ENCODE results near the gene OXA1L. TPM values are rescaled to one million over a fixed set of nuclear protein-coding genes. Genes with fewer than 3 reads are reported as not detected.

OXA1L gene
- total RNA-seq, 1 experiment from 2014 or later = 138 TPM

- Mint-ChIP-seq H3K27ac (no peak overlapping the region), H3K27me3 (ENCODE audit: low read depth) (no peaks in the 10 kb centered on the region), H3K4me3 (no peak overlapping the region), H3K36me3 (no peaks in the 10 kb centered on the region), H3K9me3 (no peaks in the 10 kb centered on the region), H3K4me1 (peaks cover 26% of the 10 kb centered on the region)
- CTCF ChIA-PET = interaction anchor here (0.6 to 2.8 kb wide), 13 partner anchors 9 to 256 kb away, joined by 3 to 30 read pairs (median 4); partner anchors contain the start of gene OXA1L
- ATAC-seq (no peak), DNase-seq (ENCODE audit: low spot score) (no peak)
- no peak for TF ChIP-seq FOXK1 (CRISPR knock-in tag; IDR thresholded peaks at IDR 0.05)
- no peak for TF ChIP-seq PRRX2 (CRISPR knock-in tag; IDR thresholded peaks at IDR 0.05)
- POLR2A ChIA-PET = interaction anchor here (0.5 to 2.3 kb wide), 2 partner anchors 9 to 101 kb away, joined by 3 to 10 read pairs; no protein-coding TSS in a partner anchor
Observed at GRCh38 chr14:22813145-22813544, 46.7 kb downstream of the OXA1L start.

DNA sequence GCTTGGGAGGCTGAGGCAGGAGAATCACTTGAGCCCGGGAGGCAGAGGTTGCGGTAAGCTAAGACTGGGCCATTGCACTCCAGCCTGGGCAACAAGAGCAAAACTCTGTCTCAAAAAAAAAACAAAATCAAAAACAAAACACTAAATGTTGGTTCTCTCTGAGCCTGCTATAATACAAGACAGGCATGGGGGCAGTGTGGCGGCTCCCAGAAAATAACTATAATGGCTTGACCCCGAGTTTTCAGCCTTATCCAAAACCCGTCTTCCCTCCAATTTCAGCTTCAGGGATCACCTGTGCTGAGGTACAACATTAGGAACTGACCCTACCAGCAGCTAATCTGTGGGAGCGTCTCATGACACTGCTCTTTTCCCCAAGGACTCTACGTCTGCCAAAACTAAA lies 47.9 kb downstream of the OXA1L start:
- ChIA-PET CTCF (interaction anchor here (0.9 to 2.8 kb wide), 5 partner anchors 8 to 244 kb away, joined by 3 to 30 read pairs (median 8); no protein-coding TSS in a partner anchor), POLR2A (interaction anchor here (0.7 to 2.3 kb wide), 3 partner anchors 8 to 129 kb away, joined by 3 to 10 read pairs (median 5); no protein-coding TSS in a partner anchor)
- Mint-ChIP-seq H3K27me3 (ENCODE audit: low read depth) (no peaks in the 10 kb centered on the region), H3K9me3 (no peaks in the 10 kb centered on the region), H3K4me1 (peaks cover 33% of the 10 kb centered on the region), H3K27ac (no peak overlapping the region), H3K4me3 (no peak overlapping the region), H3K36me3 (no peaks in the 10 kb centered on the region)
- no peak for ATAC-seq
- DNase-seq (ENCODE audit: low spot score) = no peak
- TF ChIP-seq, protein P1, sequence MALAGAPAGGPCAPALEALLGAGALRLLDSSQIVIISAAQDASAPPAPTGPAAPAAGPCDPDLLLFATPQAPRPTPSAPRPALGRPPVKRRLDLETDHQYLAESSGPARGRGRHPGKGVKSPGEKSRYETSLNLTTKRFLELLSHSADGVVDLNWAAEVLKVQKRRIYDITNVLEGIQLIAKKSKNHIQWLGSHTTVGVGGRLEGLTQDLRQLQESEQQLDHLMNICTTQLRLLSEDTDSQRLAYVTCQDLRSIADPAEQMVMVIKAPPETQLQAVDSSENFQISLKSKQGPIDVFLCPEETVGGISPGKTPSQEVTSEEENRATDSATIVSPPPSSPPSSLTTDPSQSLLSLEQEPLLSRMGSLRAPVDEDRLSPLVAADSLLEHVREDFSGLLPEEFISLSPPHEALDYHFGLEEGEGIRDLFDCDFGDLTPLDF (CRISPR knock-in tag; IDR thresholded peaks at IDR 0.05) = no peak
- TF ChIP-seq PREB (CRISPR knock-in tag; IDR thresholded peaks at IDR 0.05; ENCODE audit: borderline replicate concordance) (no peak), ZNF121 (CRISPR knock-in tag; IDR thresholded peaks at IDR 0.05) (no peak), SMAD4 (CRISPR knock-in tag; IDR thresholded peaks at IDR 0.05) (no peak), ZNF232 (CRISPR knock-in tag; IDR thresholded peaks at IDR 0.05) (no peak), ZNF532 (CRISPR knock-in tag; IDR thresholded peaks at IDR 0.05; ENCODE audit: borderline replicate concordance) (no peak), ZSCAN18 (CRISPR knock-in tag; IDR thresholded peaks at IDR 0.05) (no peak), ZBTB21 (CRISPR knock-in tag; IDR thresholded peaks at IDR 0.05; ENCODE audit: borderline replicate concordance) (no peak)
- TF ChIP-seq, protein P2, sequence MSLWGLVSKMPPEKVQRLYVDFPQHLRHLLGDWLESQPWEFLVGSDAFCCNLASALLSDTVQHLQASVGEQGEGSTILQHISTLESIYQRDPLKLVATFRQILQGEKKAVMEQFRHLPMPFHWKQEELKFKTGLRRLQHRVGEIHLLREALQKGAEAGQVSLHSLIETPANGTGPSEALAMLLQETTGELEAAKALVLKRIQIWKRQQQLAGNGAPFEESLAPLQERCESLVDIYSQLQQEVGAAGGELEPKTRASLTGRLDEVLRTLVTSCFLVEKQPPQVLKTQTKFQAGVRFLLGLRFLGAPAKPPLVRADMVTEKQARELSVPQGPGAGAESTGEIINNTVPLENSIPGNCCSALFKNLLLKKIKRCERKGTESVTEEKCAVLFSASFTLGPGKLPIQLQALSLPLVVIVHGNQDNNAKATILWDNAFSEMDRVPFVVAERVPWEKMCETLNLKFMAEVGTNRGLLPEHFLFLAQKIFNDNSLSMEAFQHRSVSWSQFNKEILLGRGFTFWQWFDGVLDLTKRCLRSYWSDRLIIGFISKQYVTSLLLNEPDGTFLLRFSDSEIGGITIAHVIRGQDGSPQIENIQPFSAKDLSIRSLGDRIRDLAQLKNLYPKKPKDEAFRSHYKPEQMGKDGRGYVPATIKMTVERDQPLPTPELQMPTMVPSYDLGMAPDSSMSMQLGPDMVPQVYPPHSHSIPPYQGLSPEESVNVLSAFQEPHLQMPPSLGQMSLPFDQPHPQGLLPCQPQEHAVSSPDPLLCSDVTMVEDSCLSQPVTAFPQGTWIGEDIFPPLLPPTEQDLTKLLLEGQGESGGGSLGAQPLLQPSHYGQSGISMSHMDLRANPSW (CRISPR knock-in tag; conservative IDR thresholded peaks at IDR 0.05; ENCODE audit: low read depth) = no peak
- TF ChIP-seq, protein P3, sequence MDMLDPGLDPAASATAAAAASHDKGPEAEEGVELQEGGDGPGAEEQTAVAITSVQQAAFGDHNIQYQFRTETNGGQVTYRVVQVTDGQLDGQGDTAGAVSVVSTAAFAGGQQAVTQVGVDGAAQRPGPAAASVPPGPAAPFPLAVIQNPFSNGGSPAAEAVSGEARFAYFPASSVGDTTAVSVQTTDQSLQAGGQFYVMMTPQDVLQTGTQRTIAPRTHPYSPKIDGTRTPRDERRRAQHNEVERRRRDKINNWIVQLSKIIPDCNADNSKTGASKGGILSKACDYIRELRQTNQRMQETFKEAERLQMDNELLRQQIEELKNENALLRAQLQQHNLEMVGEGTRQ (CRISPR knock-in tag; IDR thresholded peaks at IDR 0.05) = no peak

All from WTC11 (cell line).